Prostate gland (tissue), 2 donors: Measurements from ENCODE around the gene GALR1.

Source experiments
- CTCF ChIP-seq, 4 experiments: fragments of 200-600 bp in 2 of 4; fragments of 450-650 bp in 2 of 4; sonication (generic) in 2 of 4; IDR thresholded peaks; 1 replicate in 3 of 4; 2 replicates in 1 of 4; pipeline ENCODE4 v1.5.1; 2016 to 2019; ENCODE audit warnings: antibody characterized with exemption in 4 of 4, mild to moderate bottlenecking in 2 of 4, moderate library complexity in 2 of 4
- POLR2AphosphoS5 ChIP-seq: sonication (generic); formaldehyde crosslinking; IDR thresholded peaks from one replicate; pipeline ENCODE4 v1.6.1; 2017; ENCODE audit warnings: antibody characterized with exemption

DNA sequence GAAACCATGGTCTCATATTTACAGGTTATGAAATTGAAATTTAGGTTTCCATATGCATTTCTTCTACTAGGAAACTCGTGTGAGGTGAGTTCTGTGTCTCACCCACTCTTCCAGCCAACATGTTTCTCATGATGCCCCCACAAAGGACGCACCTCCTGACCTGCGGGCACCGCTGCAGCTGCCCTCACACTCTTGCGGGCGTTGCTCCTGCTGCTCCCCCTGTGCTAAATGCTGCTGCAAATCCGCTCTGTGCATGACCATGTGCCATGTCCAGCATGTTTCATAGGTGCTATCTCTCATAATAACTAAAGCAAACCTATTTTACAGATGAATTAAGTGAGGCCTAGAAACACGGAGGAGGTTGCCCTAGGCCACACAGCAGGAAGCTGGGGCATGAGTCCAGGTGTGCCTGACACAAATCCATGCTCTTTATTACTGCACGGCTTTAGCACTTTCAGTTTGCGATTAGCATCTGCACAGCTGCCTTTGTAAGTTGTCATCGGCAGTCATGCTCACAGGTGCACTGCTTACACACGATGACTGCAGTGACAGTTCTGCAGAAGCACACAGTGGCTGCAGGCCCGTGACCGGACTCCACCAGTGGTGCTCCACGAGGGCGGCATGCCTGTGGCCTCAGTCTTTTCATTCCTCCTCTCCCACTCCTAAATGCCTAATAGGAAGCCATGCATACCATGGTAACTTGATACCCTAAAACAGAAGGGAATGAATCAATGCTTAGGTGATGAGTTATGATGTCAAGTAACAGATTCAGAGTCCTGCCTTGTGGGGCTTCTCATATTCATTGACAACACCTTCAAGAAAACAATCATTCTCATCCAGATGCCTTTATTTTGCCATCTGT, 14.9 kb upstream of the GALR1 start:
- TF ChIP-seq POLR2AphosphoS5 (no peak), CTCF (IDR thresholded peaks at IDR 0.05) (no peak)
